Fibroblast of villous mesenchyme (primary cell): ENCODE data around the gene ITPRID2. TPM values are rescaled to one million over a fixed set of nuclear protein-coding genes. Genes with fewer than 3 reads are reported as not detected.

Source experiments
- DNase-seq: peaks from one replicate; pipeline ENCODE4 v3.0.0-alpha.2; 2010; ENCODE audit warnings: low read depth
- H3K4me3 ChIP-seq: 2 replicates; pipeline ENCODE4 v1.5.1; 2011; ENCODE audit warnings: low read depth, mild to moderate bottlenecking, low read length
- CTCF ChIP-seq: IDR thresholded peaks from 2 replicates; pipeline ENCODE4 v1.5.1; 2012; ENCODE audit warnings: low read depth, mild to moderate bottlenecking, low read length; ENCODE audit not compliant: insufficient read depth
- total RNA-seq: library from RNA; depleted of rRNA; stranded (reverse); fragments of >200 nt; gene quantifications from 2 replicates; pipeline ENCODE4 v1.2.3, GENCODE V29; 2012

Gene ITPRID2
- total RNA-seq, 1 donor = 301 TPM

DNA sequence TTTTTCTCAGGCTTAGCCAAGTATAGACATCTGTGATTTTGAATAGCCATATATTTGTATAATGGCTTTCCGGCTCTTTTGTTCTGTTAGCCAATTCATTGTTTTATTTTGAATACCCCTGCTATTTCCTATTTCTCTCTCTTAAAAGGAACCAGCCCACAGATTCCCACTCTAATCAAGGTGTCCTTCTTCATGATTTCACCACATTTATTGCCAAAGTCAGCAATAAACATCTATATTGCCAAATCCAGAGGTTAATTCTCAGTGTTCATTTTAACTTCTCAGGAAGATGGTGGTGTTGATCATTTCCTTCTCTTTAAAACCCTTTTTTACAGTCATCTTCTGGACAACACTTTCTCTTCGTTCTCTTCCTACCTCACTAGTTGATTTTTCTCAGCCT, 13.1 kb upstream of the ITPRID2 start:
- no peak for DNase-seq
- H3K4me3 ChIP-seq = no peak overlapping the region
- no peak for TF ChIP-seq CTCF

DNA sequence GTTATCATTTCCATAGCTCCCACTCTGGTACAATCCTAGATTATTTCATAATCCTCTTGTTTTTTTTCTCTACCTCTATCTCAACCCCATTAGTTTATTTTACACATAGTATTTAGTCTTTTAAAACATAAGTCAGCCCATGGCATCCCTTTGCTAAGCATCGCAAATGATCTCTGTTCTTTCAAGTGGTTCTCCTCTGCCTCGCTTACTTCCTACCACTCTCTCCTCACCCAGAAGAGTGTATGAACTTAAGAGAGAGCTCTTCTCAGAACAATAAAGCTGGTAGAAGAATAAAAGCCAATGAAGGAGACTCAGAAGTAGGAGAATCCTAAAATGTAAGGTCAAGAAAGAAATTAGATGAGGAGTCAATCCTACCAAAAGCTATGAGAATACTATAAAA, 12.2 kb upstream of the ITPRID2 start:
- no peak overlapping the region for H3K4me3 ChIP-seq
- no peak for DNase-seq
- no peak for TF ChIP-seq CTCF

- no peak for DNase-seq
- TF ChIP-seq CTCF = no peak
- no peak overlapping the region for H3K4me3 ChIP-seq
Measured at GRCh38 chr2:181882246-181883020, 9.1 kb upstream of the ITPRID2 start.

GRCh38 chr2:181884601-181885000, 6.9 kb upstream of the ITPRID2 start:
- no peak for TF ChIP-seq CTCF
- no peak for DNase-seq
- H3K4me3 ChIP-seq = no peak overlapping the region

DNA sequence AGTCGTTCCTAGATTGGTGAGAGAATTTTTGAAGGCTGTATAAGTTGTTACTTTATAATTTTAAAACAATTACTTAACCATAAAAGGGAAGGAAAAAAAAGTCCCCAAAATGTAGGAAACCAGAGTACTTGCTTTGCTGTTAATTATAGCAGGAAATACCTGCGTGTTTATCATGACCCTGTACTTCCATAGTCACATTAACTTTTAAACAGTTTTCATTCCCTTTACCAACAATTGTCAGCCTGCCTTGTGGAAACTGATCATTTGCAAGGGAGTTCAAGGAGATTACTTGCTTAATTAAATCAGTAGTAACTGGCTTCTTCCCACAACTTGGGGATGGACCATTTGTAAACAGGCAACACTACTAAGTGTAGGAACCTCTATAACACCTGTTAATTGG, 6.4 kb upstream of the ITPRID2 start:
- no peak for DNase-seq
- no peak overlapping the region for H3K4me3 ChIP-seq
- TF ChIP-seq CTCF = no peak

- H3K4me3 ChIP-seq = no peak overlapping the region
- TF ChIP-seq CTCF = no peak
- DNase-seq = no peak
Measured at GRCh38 chr2:181886192-181886591, 5.3 kb upstream of the ITPRID2 start.

- no peak for DNase-seq
- TF ChIP-seq CTCF = no peak
- H3K4me3 ChIP-seq = no peak overlapping the region
Measured at GRCh38 chr2:181887045-181887444, 4.5 kb upstream of the ITPRID2 start.
